Measurements from ENCODE around the gene CEP89. TPM values are rescaled to one million over a fixed set of nuclear protein-coding genes. Genes with fewer than 3 reads are reported as not detected.

The CEP89 gene
- total RNA-seq, 1 donor from 2014 or later, result 34.3 TPM

DNA sequence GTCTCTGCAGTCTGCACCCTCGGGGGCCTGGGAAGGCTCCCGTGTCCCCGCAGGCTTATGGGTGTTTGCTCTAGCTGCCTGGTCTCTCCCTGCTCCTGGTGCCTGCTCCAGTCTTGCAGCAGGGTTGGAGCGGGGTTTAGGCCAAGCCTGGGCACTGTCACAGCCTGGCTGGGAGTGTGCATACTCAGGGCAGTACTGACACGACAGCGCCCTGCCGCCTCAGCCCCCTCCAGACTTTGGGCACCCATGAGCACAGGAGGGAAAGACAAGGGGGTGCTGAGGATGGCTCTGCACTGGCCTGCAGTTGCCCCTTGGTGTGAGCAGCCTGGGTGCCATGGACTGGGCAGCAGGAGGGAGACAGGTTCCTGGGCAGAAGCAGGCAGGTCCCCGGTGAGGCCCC is 35.7 kb downstream of the CEP89 start:
- no peak for DNase-seq (ENCODE audit: low spot score)
- H3K4me1 Mint-ChIP-seq (ENCODE audit: unreplicated experiment), result peaks cover 2% of the 10 kb centered on the region
- no peaks in the 10 kb centered on the region for H3K9me3 Mint-ChIP-seq (ENCODE audit: unreplicated experiment)
- no peak for TF ChIP-seq CTCF (IDR thresholded peaks at IDR 0.05; ENCODE audit: unreplicated experiment)
- no peak overlapping the region for H3K27ac Mint-ChIP-seq (ENCODE audit: unreplicated experiment)
- H3K4me3 Mint-ChIP-seq (ENCODE audit: unreplicated experiment), result no peak overlapping the region
- H3K36me3 Mint-ChIP-seq (ENCODE audit: low read depth, unreplicated experiment), result peaks cover 29% of the 10 kb centered on the region
- H3K27me3 Mint-ChIP-seq (ENCODE audit: unreplicated experiment), result peaks cover 1% of the 10 kb centered on the region

DNA sequence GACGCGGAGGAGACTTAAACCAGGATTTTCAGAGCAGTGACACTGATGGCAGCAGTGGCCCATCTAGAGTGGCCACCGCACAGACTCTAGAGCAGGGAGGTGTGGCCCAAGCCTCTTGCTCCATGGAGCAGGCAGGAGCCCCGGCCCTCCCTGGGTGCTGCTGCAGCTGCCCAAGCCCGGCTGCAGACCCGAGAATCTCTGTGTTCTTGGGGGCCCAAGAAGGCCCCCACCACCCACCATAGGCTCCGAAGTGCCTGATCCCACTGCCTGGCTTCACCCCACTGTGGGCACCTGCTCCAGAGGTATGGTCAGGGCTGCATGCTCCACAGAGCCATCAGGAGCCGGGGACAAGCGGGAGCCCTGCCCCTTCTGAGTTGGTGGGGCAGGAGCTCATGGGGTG is 36.1 kb downstream of the CEP89 start:
- Mint-ChIP-seq H3K4me3 (ENCODE audit: unreplicated experiment) (no peak overlapping the region), H3K27ac (ENCODE audit: unreplicated experiment) (no peak overlapping the region), H3K27me3 (ENCODE audit: unreplicated experiment) (peaks cover 1% of the 10 kb centered on the region), H3K9me3 (ENCODE audit: unreplicated experiment) (no peaks in the 10 kb centered on the region), H3K36me3 (ENCODE audit: low read depth, unreplicated experiment) (peaks cover 29% of the 10 kb centered on the region), H3K4me1 (ENCODE audit: unreplicated experiment) (peaks cover 2% of the 10 kb centered on the region)
- no peak for DNase-seq (ENCODE audit: low spot score)
- TF ChIP-seq CTCF (IDR thresholded peaks at IDR 0.05; ENCODE audit: unreplicated experiment), result no peak

DNA sequence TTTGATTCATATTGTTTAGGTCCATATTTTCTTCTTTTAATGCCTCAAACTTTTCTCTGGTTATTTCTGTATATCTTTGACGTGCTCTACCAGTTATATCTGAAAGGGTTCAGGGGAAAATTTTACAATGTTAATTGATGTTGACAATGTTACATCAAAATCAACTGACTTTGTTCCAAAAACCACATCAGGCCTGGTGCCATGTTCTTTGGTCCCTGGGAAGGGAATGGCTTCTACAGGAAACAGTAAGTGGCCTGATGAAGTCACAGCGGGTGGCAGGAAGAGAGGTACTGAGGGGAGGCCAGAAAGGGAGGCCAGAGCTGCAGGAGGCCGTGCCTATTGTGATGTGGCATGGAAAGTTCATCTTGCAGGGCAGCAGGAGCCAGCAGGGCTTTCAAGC is 38.2 kb downstream of the CEP89 start:
- Mint-ChIP-seq H3K27me3 (ENCODE audit: unreplicated experiment) (peaks cover 1% of the 10 kb centered on the region), H3K27ac (ENCODE audit: unreplicated experiment) (no peak overlapping the region), H3K4me1 (ENCODE audit: unreplicated experiment) (peaks cover 2% of the 10 kb centered on the region), H3K4me3 (ENCODE audit: unreplicated experiment) (peak overlapping the region; percentile 32), H3K9me3 (ENCODE audit: unreplicated experiment) (no peaks in the 10 kb centered on the region), H3K36me3 (ENCODE audit: low read depth, unreplicated experiment) (peaks cover 45% of the 10 kb centered on the region)
- no peak for TF ChIP-seq CTCF (IDR thresholded peaks at IDR 0.05; ENCODE audit: unreplicated experiment)
- DNase-seq (ENCODE audit: low spot score), result no peak

GRCh38 chr19:32930567-32930966 is 41.2 kb downstream of the CEP89 start:
- no peaks in the 10 kb centered on the region for H3K9me3 Mint-ChIP-seq (ENCODE audit: unreplicated experiment)
- no peaks in the 10 kb centered on the region for H3K4me1 Mint-ChIP-seq (ENCODE audit: unreplicated experiment)
- H3K36me3 Mint-ChIP-seq (ENCODE audit: low read depth, unreplicated experiment), result peaks cover 52% of the 10 kb centered on the region
- DNase-seq (ENCODE audit: low spot score), result no peak
- peaks cover 1% of the 10 kb centered on the region for H3K27me3 Mint-ChIP-seq (ENCODE audit: unreplicated experiment)
- no peak overlapping the region for H3K4me3 Mint-ChIP-seq (ENCODE audit: unreplicated experiment)
- no peak for TF ChIP-seq CTCF (IDR thresholded peaks at IDR 0.05; ENCODE audit: unreplicated experiment)
- no peak overlapping the region for H3K27ac Mint-ChIP-seq (ENCODE audit: unreplicated experiment)

- Mint-ChIP-seq H3K27me3 (ENCODE audit: unreplicated experiment) (no peaks in the 10 kb centered on the region), H3K4me3 (ENCODE audit: unreplicated experiment) (peak overlapping the region; percentile 74), H3K36me3 (ENCODE audit: low read depth, unreplicated experiment) (peaks cover 37% of the 10 kb centered on the region), H3K9me3 (ENCODE audit: unreplicated experiment) (no peaks in the 10 kb centered on the region), H3K4me1 (ENCODE audit: unreplicated experiment) (no peaks in the 10 kb centered on the region), H3K27ac (ENCODE audit: unreplicated experiment) (no peak overlapping the region)
- no peak for TF ChIP-seq CTCF (IDR thresholded peaks at IDR 0.05; ENCODE audit: unreplicated experiment)
- DNase-seq (ENCODE audit: low spot score), result no peak
Measured at GRCh38 chr19:32928806-32929205, 43.0 kb downstream of the CEP89 start.
